CD4-positive, alpha-beta T cell treated with Interleukin-12 subunit alpha and Interleukin-12 subunit beta, for 1 hour (primary cell): ENCODE data around the gene TICRR.

ENCODE experiments used
- DNase-seq: peaks from one replicate; pipeline ENCODE4 v3.0.0-alpha.2; 2020

TICRR gene

GRCh38 chr15:89630974-89631901 lies 56.0 kb downstream of the TICRR start:
- no peak for DNase-seq

DNA sequence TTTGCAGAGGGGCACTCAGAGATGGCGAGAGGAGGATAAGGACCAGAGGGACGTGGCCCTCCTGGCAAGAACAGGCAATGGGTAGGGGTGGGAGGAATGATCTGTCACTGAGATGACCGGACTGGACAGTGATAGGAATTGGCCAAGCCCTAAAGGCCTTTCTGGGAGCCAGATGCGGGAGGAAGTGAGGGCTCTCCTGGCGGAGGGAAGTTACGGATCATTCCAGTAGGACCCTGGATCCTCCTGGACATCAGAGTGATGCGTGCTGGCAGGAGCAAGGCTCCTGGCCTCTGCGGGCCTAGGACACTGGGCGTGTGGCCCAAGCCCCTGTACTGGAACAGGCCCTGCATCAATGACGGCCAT lies 56.6 kb downstream of the TICRR start:
- DNase-seq, result no peak

DNA sequence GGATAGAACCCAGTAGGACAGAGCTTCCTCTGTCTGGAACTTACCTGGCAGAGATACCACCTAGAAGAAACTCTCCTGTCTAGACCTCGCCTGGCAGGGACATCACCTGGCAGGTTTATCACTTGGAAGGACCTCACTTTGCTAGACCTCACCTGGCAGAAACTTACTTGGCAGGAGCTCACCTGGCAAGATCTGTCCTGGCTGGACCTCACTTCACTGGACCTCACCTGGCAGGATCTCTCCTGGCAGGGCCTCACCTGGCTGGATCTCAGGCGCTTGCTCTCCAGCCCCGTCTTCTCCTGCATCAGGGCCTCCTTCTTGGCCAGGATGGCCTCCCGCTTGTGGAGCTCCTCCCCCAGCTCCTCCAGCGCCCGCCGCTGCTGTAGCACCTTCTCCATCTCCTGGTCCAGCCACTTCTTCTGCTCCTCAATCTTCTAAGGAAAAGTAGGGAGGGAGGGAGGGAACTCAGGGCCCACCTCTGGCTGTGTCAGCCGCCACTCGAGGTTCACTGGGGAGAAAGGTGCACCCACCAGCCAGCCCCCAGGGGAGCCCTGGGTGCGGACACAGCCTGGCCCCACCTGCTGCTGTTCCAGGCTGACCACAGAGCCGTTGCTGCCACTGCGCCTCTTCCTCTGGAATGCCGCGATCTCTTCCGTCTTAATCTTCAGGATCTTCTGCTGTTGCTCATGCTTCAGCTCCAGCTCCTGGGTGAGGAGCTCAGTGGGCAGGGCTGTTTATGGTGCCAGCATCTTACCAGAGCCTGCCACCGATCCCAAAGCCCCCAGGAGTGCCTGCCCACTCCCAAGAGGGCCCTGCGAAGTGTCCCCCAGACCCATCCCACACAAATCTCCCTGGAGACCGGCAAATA lies 57.5 kb downstream of the TICRR start:
- no peak for DNase-seq

DNA sequence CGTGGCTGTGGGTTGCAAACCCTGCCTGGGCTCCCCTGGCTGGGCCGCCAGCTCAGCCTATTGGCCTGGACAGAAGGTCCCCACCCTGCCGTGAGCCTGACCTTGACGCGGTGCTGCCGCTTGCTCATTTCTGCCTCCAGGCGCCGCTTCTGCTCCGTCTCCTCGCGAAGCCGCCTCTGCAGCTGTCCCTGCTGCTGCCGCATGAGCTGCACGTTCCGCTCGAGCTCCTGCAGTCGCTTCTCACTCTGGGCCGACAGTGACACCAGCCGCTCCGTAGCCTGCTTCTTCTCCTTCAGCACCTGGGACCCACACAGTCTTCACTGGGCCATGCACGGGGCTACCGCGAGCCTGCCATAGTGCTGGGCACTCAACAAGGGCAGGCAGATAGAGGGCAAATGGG lies 58.3 kb downstream of the TICRR start:
- DNase-seq, result no peak

DNA sequence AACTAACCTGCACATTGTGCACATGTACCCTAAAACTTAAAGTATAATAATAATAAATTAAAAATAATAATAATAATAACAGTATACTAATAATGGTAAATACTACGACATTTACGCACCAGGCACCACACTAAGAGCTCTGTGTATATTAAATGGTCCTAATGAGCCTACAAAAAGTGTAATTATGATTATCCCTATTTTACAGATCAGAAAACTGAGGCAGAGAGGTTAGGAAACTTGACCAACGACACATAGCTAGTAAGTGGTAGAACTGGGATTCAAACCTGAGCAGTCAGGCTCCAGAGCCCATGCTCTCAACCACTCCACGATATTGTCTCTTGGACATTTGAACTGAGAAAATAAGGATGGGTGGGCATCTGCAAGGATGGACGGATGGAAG lies 65.0 kb downstream of the TICRR start:
- no peak for DNase-seq

DNA sequence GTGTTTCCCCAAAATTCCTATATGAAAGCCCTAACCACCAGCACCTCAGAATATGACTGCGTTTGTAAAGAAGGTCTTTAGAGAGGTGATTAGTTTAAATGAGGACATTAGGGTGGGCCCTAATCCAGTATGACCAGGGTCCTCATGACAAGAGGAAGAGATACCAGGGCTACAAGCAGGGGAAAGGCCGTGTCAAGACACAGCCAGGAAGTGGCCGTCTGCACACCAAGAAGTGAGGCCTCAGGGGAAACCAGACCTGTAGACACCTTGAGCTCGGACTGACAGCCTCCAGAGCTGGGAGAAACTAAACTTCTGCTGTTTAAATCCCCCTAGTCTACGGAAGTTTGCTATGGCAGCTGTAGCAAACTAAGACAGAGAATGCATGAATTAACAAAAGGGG lies 65.8 kb downstream of the TICRR start:
- no peak for DNase-seq

GRCh38 chr15:89642106-89642505 lies 66.8 kb downstream of the TICRR start:
- no peak for DNase-seq

DNA sequence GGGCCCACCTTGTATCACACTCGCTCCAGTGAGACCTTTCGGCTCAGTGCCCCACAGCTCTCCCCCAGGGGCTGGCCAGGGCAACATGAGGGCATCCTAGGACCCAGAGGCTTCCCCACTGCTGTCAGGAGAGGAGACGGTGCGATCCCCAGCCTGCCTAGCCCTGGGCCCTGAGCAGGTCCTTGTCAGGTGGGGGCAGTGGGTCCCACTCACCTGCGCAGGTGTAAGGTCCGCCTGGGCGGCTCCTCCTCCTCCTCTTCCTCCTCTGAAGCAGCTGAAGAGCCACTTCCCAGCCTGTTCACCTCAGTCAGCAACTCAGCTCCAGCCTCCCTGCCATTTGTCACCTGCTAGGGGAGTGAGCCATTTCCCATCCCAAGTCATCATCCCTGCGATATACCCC lies 70.4 kb downstream of the TICRR start:
- DNase-seq, result no peak

DNA sequence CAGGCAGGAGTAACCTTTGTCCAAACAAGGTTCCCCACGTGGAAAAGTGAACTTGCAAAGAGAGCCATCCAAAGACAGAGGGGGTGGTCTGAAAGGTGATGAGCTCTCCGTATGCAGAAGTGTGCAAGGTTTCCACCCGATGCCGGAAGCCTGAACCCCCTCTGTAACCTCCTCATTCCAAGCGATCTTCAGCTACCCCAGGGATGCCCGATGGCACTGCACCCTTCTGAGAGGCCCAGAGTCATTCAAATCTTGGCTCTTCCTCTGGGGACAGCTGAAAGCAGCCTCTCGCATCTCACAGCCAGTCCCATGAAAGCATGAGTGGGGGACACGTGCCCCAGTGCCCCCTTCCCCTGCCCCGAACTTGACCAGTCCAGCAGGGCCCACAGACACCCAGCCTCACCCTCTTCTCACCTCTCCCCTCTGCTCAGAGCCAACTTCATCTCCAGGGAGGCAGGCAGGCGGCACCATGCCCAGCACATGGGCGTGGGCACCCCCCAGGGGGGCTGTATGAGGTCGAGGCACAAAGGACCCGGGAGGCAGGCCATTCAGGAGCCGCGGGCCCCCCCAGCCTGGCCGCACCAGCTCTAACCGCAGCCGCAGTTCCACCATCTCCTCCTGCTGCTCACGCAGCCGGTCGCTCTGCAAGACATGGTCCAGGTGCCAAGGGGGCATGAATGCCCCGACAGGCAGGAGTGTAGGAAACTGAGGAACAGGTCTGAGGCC lies 71.3 kb downstream of the TICRR start:
- no peak for DNase-seq

GRCh38 chr15:89647191-89647851 lies 72.1 kb downstream of the TICRR start:
- peak; percentile 47 for DNase-seq

GRCh38 chr15:89648106-89649012 lies 73.1 kb downstream of the TICRR start:
- no peak for DNase-seq

DNA sequence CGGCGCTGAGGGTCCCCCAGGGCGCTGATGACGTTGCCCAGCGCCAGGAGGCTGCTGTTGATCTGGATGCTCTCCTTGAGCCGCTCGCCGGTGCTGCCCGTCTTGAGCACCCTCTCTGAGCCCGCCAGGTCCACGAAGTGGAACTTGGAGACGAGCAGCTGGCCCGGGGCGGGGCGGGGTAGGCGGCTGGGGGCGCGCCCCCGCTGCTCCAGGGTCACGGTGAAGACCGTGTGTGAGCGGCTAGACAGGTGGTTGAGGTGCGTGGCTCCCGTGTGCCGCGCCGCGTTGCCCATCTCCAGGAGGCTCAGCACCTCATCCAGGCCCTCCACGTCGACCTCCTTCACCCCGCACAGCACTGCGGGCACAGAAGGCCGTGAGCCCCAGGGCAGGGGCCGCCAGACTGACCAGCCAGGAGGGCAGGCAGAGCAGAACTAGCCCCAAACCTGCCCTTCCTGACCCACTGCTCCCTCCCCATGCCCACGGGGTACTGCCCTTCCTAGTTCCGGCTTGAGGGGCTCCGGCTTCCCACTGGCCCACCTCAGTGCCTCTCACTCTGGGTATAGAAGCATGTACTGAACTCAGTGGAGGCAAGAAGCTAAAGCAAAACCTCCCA lies 73.8 kb downstream of the TICRR start:
- no peak for DNase-seq

DNA sequence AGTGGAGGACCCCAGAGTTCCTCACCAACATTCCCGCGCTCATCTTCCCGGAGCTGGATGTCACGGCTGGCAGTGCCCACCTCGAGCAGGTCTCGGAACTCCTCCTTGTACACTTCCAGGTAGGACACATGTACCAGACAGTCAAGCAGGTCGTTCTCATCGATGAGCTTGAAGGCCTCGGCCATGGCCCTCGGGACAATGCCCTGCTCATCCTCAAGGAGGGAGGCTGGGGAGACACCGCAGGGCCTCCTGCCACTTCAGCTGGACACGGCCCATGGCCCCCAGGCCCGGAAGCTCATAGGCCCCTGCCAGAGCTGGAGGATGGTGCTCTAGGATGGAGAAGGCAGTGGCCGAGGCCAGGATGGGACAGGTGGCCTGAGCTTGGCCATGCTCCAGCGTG lies 74.4 kb downstream of the TICRR start:
- no peak for DNase-seq

DNA sequence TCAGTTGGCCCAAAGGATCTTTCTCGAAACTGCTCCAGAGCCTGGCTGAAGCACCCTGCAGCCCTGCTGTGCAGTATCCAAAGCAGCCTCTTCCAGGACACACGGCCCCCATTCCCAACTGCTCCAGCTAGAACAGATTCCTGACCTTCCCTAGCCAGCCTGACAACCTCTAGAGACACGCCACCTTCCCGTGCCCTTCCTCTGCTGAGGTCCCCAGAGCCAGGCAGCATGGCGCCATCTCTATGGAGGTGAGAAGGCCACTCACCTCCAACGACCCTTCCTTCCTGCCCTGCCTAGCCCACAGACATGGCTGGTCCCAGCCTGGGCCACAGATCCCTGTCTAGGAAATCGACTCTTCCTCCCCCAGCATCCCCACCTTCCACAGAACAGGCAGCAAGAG lies 76.9 kb downstream of the TICRR start:
- DNase-seq, result no peak

- DNase-seq, result no peak
Observed at GRCh38 chr15:89652666-89653065, 77.4 kb downstream of the TICRR start.

- DNase-seq, result no peak
Observed at GRCh38 chr15:89653578-89653977, 78.3 kb downstream of the TICRR start.

DNA sequence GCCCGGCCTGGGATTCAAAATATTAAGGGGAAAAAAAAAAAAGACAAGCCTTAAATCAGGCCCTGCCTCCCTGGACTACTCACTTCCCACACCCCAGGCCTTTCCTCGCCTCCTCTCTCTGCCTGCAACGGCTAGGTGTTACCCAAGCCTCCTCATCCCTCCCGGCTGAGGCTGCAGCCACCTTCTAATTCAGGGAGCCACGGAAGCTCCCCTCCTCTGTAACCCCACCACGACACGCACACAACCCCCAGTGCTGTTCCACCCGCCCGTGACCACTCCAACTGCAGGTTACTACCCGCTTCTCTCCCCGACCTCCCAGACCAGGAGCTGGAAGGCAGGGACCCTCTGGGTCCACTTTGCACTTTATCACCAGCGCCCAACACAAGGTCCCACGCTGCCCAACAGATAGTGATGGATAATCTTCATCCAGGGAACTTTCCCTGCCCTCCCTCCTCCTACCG lies 79.1 kb downstream of the TICRR start:
- DNase-seq, result no peak

GRCh38 chr15:89654847-89655805 lies 79.9 kb downstream of the TICRR start, which contains the start of gene KIF7:
Gene KIF7, minus strand, starts transcription at chr15:89655467. Its CDS starts 2,537 bp downstream, at chr15:89652930.
- DNase-seq, result no peak

GRCh38 chr15:89656116-89656815 lies 81.0 kb downstream of the TICRR start:
- DNase-seq, result no peak
